IMR-90 (cell line): ENCODE results near the gene TPSG1. TPM values are rescaled to one million over a fixed set of nuclear protein-coding genes. Genes with fewer than 3 reads are reported as not detected.

Experiments used
- ATAC-seq: fragments of 200-7000 bp; cut with Tn5 transposase; 2 replicates; pipeline ENCODE4 v1.9.1; 2020; ENCODE audit warnings: low read depth, mild to moderate bottlenecking, moderate library complexity
- BruUV-seq: library from RNA; stranded (reverse); fragments of 400-500 nt; replicated peaks from 2 replicates; lab custom pipeline; 2021; lab: Mats Ljungman, UMichigan
- CTCF ChIA-PET: fragments of 300-600 bp; formaldehyde crosslinking; extraction: SDS; loops from one replicate; lab custom pipeline; 2021; ENCODE audit warnings: antibody characterized with exemption; lab: Yijun Ruan, JAX
- POLR2A ChIA-PET: fragments of 300-600 bp; sonication (Branson Sonifier 250); formaldehyde crosslinking; loops from one replicate; lab custom pipeline; 2022; ENCODE audit warnings: antibody characterized with exemption; ENCODE audit not compliant: unreplicated experiment; lab: Charles Lee
- DNase-seq: peaks from one replicate; pipeline ENCODE4 v3.0.0; 2013
- H2AFZ ChIP-seq: replicated peaks from 2 replicates; pipeline ENCODE3; 2013; ENCODE audit warnings: low read length, mild to moderate bottlenecking; ENCODE audit not compliant: poor library complexity
- H2AK5ac ChIP-seq: 2 replicates; pipeline ENCODE4 v1.6.1; 2013; ENCODE audit warnings: low read depth, low read length, inconsistent platforms
- H2AK9ac ChIP-seq: replicated peaks from 2 replicates; pipeline ENCODE3; 2013; ENCODE audit warnings: mild to moderate bottlenecking, low read depth, low read length, moderate library complexity; ENCODE audit not compliant: poor library complexity
- H2BK120ac ChIP-seq: 2 replicates; pipeline ENCODE4 v1.6.1; 2013; ENCODE audit warnings: low read depth, low read length, inconsistent platforms
- H2BK15ac ChIP-seq: 3 replicates; pipeline ENCODE4 v1.6.1; 2013; ENCODE audit warnings: low read depth, low read length, inconsistent platforms
- H2BK20ac ChIP-seq: 2 replicates; pipeline ENCODE4 v1.6.1; 2013; ENCODE audit warnings: low read depth, mild to moderate bottlenecking, inconsistent platforms, low read length, moderate library complexity
- H2BK5ac ChIP-seq: 2 replicates; pipeline ENCODE4 v1.6.1; 2013; ENCODE audit warnings: mild to moderate bottlenecking, low read depth, low read length, inconsistent platforms; ENCODE audit not compliant: poor library complexity, severe bottlenecking
- H3K14ac ChIP-seq: replicated peaks from 2 replicates; pipeline ENCODE4 v1.6.1; 2013; ENCODE audit warnings: low read depth, low read length, inconsistent platforms
- H3K18ac ChIP-seq: 2 replicates; pipeline ENCODE4 v1.6.1; 2013; ENCODE audit warnings: low read depth, low read length, control low read depth
- H3K23ac ChIP-seq: 2 replicates; pipeline ENCODE4 v1.6.1; 2013; ENCODE audit warnings: low read depth, low read length, inconsistent platforms
- H3K27ac ChIP-seq: 2 replicates; pipeline ENCODE4 v1.5.1; 2013; ENCODE audit warnings: mild to moderate bottlenecking, control low read depth, low read length; ENCODE audit not compliant: insufficient read depth
- H3K27me3 ChIP-seq: 2 replicates; pipeline ENCODE4 v1.6.1; 2013; ENCODE audit warnings: low read length; ENCODE audit not compliant: control insufficient read depth, insufficient read depth
- H3K36me3 ChIP-seq: 2 replicates; pipeline ENCODE4 v1.6.1; 2013; ENCODE audit warnings: low read length, mixed read lengths; ENCODE audit not compliant: control insufficient read depth, insufficient read depth
- H3K4ac ChIP-seq: 2 replicates; pipeline ENCODE4 v1.6.1; 2013; ENCODE audit warnings: low read depth, low read length, inconsistent platforms
- H3K4me1 ChIP-seq: 2 replicates; pipeline ENCODE4 v1.6.1; 2013; ENCODE audit warnings: low read length, mixed read lengths; ENCODE audit not compliant: control insufficient read depth, insufficient read depth
- H3K4me2 ChIP-seq: 2 replicates; pipeline ENCODE4 v1.6.1; 2013; ENCODE audit warnings: low read depth, mild to moderate bottlenecking, control low read depth, low read length, moderate library complexity
- H3K4me3 ChIP-seq: 2 replicates; pipeline ENCODE4 v1.5.1; 2013; ENCODE audit warnings: low read depth, mild to moderate bottlenecking, control low read depth, low read length, moderate library complexity; ENCODE audit not compliant: insufficient read depth
- H3K56ac ChIP-seq: 2 replicates; pipeline ENCODE4 v1.6.1; 2013; ENCODE audit warnings: low read length, inconsistent platforms; ENCODE audit not compliant: insufficient read depth; ENCODE audit errors: extremely low read depth
- H3K79me1 ChIP-seq, 2 experiments: 2 replicates each; pipeline ENCODE4 v1.6.1; 2013; ENCODE audit warnings: low read length in 2 of 2, inconsistent platforms in 1 of 2, low read depth in 1 of 2
- H3K9ac ChIP-seq: 2 replicates; pipeline ENCODE4 v1.6.1; 2013; ENCODE audit warnings: low read depth, low read length, control low read depth
- H3K9me1 ChIP-seq: 2 replicates; pipeline ENCODE4 v1.6.1; 2013; ENCODE audit warnings: low read length, inconsistent platforms; ENCODE audit not compliant: insufficient read depth
- H3K9me3 ChIP-seq: 2 replicates; pipeline ENCODE4 v1.6.1; 2013; ENCODE audit warnings: low read length; ENCODE audit not compliant: control insufficient read depth, insufficient read depth
- H4K20me1 ChIP-seq: 2 replicates; pipeline ENCODE4 v1.6.1; 2013; ENCODE audit warnings: low read length, inconsistent platforms; ENCODE audit not compliant: insufficient read depth
- H4K5ac ChIP-seq: 2 replicates; pipeline ENCODE4 v1.6.1; 2013; ENCODE audit warnings: mild to moderate bottlenecking, low read depth, low read length, control low read depth
- H4K8ac ChIP-seq, 2 experiments: 2 replicates each; pipeline ENCODE4 v1.6.1; 2013; ENCODE audit warnings: low read depth in 2 of 2, low read length in 2 of 2, control low read depth in 1 of 2, inconsistent platforms in 1 of 2
- H4K91ac ChIP-seq: 2 replicates; pipeline ENCODE4 v1.6.1; 2013; ENCODE audit warnings: low read depth, low read length, inconsistent platforms; ENCODE audit not compliant: insufficient read depth
- BHLHE40 ChIP-seq: fragments of 150-350 bp; IDR thresholded peaks from 2 replicates; pipeline ENCODE4 v1.6.1; 2016; ENCODE audit warnings: mild to moderate bottlenecking, low read depth, low read length
- CEBPB ChIP-seq: IDR thresholded peaks from 2 replicates; pipeline ENCODE4 v1.6.1; 2012; ENCODE audit warnings: low read depth, low read length, improper control_type of control experiment
- CHD1 ChIP-seq: IDR thresholded peaks from 2 replicates; pipeline ENCODE4 v1.6.1; 2012; ENCODE audit warnings: low read depth, low read length, improper control_type of control experiment
- ELK1 ChIP-seq: fragments of 150-350 bp; IDR thresholded peaks from 2 replicates; pipeline ENCODE4 v1.6.1; 2016; ENCODE audit warnings: low read depth, mild to moderate bottlenecking, low read length, moderate library complexity, borderline replicate concordance
- MAFK ChIP-seq: IDR thresholded peaks from 2 replicates; pipeline ENCODE4 v1.6.1; 2012; ENCODE audit warnings: low read depth, low read length, improper control_type of control experiment
- MAZ ChIP-seq: IDR thresholded peaks from 2 replicates; pipeline ENCODE4 v1.6.1; 2012; ENCODE audit warnings: low read depth, mild to moderate bottlenecking, low read length, improper control_type of control experiment, moderate library complexity, borderline replicate concordance
- MXI1 ChIP-seq: IDR thresholded peaks from 2 replicates; pipeline ENCODE4 v1.6.1; 2012; ENCODE audit warnings: low read depth, mild to moderate bottlenecking, low read length, moderate library complexity, borderline replicate concordance
- NFE2L2 ChIP-seq: fragments of 150-350 bp; IDR thresholded peaks from 2 replicates; pipeline ENCODE4 v1.6.1; 2016; ENCODE audit warnings: low read depth, mild to moderate bottlenecking, low read length
- POLR2A ChIP-seq: IDR thresholded peaks from 2 replicates; pipeline ENCODE4 v1.6.1; 2012; ENCODE audit warnings: mild to moderate bottlenecking, low read depth, low read length
- RCOR1 ChIP-seq: IDR thresholded peaks from 2 replicates; pipeline ENCODE4 v1.6.1; 2012; ENCODE audit warnings: mild to moderate bottlenecking, low read length, improper control_type of control experiment; ENCODE audit not compliant: insufficient replicate concordance
- RFX5 ChIP-seq: IDR thresholded peaks from 2 replicates; pipeline ENCODE4 v1.8.0; 2012; ENCODE audit warnings: low read depth, mild to moderate bottlenecking, low read length, moderate library complexity
- SMC3 ChIP-seq: fragments of 150-350 bp; IDR thresholded peaks from 2 replicates; pipeline ENCODE4 v1.6.1; 2016; ENCODE audit warnings: low read depth, mild to moderate bottlenecking, antibody characterized with exemption, low read length, moderate library complexity
- WGBS, 2 experiments: methylation state at CpG; one replicate each; pipeline versions ENCODE4 v1.1.5 to v1.1.7; 2013; ENCODE audit warnings: missing lambda C conversion rate in 2 of 2; ENCODE audit not compliant: insufficient read length in 1 of 2; ENCODE audit errors: extremely low coverage in 2 of 2; 5-methylcytosine and 5-hydroxymethylcytosine counted together
- dilution Hi-C: fragments of 300-500 bp; cut with HindIII; formaldehyde crosslinking; loops from one replicate; pipeline ENCODE4 v1.14.3; 2018; ENCODE audit warnings: low sequenced_read_pairs; ENCODE audit not compliant: unreplicated experiment
- in situ Hi-C: fragments of 300-500 bp; cut with MboI; formaldehyde crosslinking; loops from 3 replicates; pipeline ENCODE4 v1.14.3; 2019; ENCODE audit warnings: low sequenced_read_pairs, inconsistent platforms, mixed read lengths
- intact Hi-C: fragments of 100-400 bp; cut with micrococcal nuclease; formaldehyde crosslinking; loops from 2 replicates; pipeline ENCODE4 v1.10.0; 2022
- polyA plus RNA-seq, 3 experiments: library from polyadenylated mRNA; depleted of rRNA; stranded (reverse); fragments of >200 nt; gene quantifications; 2 replicates each; pipeline ENCODE4 v1.2.3, GENCODE V29; 2012; ENCODE audit warnings: low replicate concordance in 1 of 3
- total RNA-seq: library from RNA; depleted of rRNA; stranded (reverse); fragments of >200 nt; gene quantifications from 2 replicates; pipeline ENCODE4 v1.2.3, GENCODE V29; 2012

TPSG1 gene
- total and polyA plus RNA-seq, 2 of the 4 experiments (the other 2 are of a cell fraction), result not detected

- H3K56ac ChIP-seq, result no peak overlapping the region
- H2BK120ac ChIP-seq, result no peak overlapping the region
- intact Hi-C loops, result no loop called here
- WGBS, 2 experiments, result 80% methylated on average over 15 of the region's 19 CpGs; no CpG with 5 or more reads in 1 of the 2 experiments
- DNase-seq (no peak), ATAC-seq (no peak)
- in situ Hi-C loops, result loop anchor here (5.0 kb wide), 1 partner anchor 85 kb away; no protein-coding TSS in a partner anchor
- BruUV-seq, result no TSS peak
- H3K4me3 ChIP-seq, result no peak overlapping the region
- no peak overlapping the region for H4K91ac ChIP-seq
- TF ChIP-seq POLR2A (no peak), BHLHE40 (no peak), ELK1 (no peak), CHD1 (no peak), RCOR1 (no peak), SMC3 (no peak), RFX5 (no peak), MAFK (no peak), CEBPB (no peak), MAZ (no peak), MXI1 (no peak), NFE2L2 (no peak)
- no peak overlapping the region for H2BK15ac ChIP-seq
- dilution Hi-C loops, result no loop called here
- no peaks in the 10 kb centered on the region for H3K27me3 ChIP-seq
- H3K79me1 ChIP-seq, result no peaks in the 10 kb centered on the region
- H3K4me2 ChIP-seq, result no peak overlapping the region
- POLR2A ChIA-PET, result no interaction called here
- no peaks in the 10 kb centered on the region for H3K4me1 ChIP-seq
- H2BK20ac ChIP-seq, result no peak overlapping the region
- no peak overlapping the region for H2AFZ ChIP-seq
- CTCF ChIA-PET, result no interaction called here
- H3K9me1 ChIP-seq, result no peaks in the 10 kb centered on the region
- no peak overlapping the region for H3K27ac ChIP-seq
- H2AK9ac ChIP-seq, result no peak overlapping the region
- H4K8ac ChIP-seq, result no peak overlapping the region
- H3K18ac ChIP-seq, result no peak overlapping the region
- no peak overlapping the region for H3K14ac ChIP-seq
- no peaks in the 10 kb centered on the region for H3K9me3 ChIP-seq
- no peak overlapping the region for H3K9ac ChIP-seq
- no peak overlapping the region for H3K23ac ChIP-seq
- no peaks in the 10 kb centered on the region; the same call in 1 of the 2 replicates for H3K36me3 ChIP-seq
- no peak overlapping the region for H3K4ac ChIP-seq
- peaks cover 11% of the 10 kb centered on the region for H4K20me1 ChIP-seq
- H2BK5ac ChIP-seq, result no peak overlapping the region
- no peak overlapping the region for H4K5ac ChIP-seq
- no peak overlapping the region for H2AK5ac ChIP-seq
Observed at GRCh38 chr16:1197237-1197866, 27.7 kb downstream of the TPSG1 start.
